ENCODE data around the gene ABCC12.

DNA sequence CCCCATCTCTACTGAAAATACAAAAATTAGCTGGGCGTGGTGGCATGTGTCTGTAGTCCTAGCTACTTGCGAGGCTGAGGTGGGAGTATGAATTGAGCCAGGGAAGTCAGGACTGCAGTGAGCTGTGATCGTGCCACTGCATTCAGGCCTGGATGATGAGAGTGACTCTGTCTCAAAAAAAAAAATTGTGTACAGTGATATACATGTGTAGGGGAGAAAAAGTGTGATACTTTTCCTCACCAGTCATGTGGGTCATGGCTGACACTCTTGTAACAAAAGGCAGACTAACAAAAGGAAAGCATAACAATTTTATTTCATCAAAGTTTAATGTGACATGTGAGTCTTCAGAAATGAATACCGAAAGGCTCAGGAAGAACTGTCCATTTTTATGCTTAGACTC is 2.0 kb upstream of the ABCC12 start:
- TF ChIP-seq, protein P1, sequence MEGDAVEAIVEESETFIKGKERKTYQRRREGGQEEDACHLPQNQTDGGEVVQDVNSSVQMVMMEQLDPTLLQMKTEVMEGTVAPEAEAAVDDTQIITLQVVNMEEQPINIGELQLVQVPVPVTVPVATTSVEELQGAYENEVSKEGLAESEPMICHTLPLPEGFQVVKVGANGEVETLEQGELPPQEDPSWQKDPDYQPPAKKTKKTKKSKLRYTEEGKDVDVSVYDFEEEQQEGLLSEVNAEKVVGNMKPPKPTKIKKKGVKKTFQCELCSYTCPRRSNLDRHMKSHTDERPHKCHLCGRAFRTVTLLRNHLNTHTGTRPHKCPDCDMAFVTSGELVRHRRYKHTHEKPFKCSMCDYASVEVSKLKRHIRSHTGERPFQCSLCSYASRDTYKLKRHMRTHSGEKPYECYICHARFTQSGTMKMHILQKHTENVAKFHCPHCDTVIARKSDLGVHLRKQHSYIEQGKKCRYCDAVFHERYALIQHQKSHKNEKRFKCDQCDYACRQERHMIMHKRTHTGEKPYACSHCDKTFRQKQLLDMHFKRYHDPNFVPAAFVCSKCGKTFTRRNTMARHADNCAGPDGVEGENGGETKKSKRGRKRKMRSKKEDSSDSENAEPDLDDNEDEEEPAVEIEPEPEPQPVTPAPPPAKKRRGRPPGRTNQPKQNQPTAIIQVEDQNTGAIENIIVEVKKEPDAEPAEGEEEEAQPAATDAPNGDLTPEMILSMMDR (IDR thresholded peaks at IDR 0.05), result no peak
- TF ChIP-seq POLR2A (IDR thresholded peaks at IDR 0.05), result no peak

All from prostate gland (tissue), 2 donors.